ENCODE measurements around the gene UTP18.

GRCh38 chr17:51341457-51341856 is 81.1 kb downstream of the UTP18 start:
- TF ChIP-seq POLR2A (IDR thresholded peaks at IDR 0.05) = no peak
- TF ChIP-seq, protein P1, sequence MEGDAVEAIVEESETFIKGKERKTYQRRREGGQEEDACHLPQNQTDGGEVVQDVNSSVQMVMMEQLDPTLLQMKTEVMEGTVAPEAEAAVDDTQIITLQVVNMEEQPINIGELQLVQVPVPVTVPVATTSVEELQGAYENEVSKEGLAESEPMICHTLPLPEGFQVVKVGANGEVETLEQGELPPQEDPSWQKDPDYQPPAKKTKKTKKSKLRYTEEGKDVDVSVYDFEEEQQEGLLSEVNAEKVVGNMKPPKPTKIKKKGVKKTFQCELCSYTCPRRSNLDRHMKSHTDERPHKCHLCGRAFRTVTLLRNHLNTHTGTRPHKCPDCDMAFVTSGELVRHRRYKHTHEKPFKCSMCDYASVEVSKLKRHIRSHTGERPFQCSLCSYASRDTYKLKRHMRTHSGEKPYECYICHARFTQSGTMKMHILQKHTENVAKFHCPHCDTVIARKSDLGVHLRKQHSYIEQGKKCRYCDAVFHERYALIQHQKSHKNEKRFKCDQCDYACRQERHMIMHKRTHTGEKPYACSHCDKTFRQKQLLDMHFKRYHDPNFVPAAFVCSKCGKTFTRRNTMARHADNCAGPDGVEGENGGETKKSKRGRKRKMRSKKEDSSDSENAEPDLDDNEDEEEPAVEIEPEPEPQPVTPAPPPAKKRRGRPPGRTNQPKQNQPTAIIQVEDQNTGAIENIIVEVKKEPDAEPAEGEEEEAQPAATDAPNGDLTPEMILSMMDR (IDR thresholded peaks at IDR 0.05) = no peak
- no peak for TF ChIP-seq EP300 (IDR thresholded peaks at IDR 0.05)
- TF ChIP-seq POLR2AphosphoS5 (IDR thresholded peaks at IDR 0.05) = no peak
